H9 (cell line): ENCODE measurements around the gene CIDEC. TPM values are rescaled to one million over a fixed set of nuclear protein-coding genes. Genes with fewer than 3 reads are reported as not detected.

Experiments
- DNase-seq: peaks from one replicate; pipeline ENCODE4 v3.0.0-alpha.2; 2017
- H2AFZ ChIP-seq: one replicate; pipeline ENCODE4 v1.6.1; 2013; ENCODE audit warnings: mild to moderate bottlenecking, low read length, control low read depth, moderate library complexity
- H2AK5ac ChIP-seq: 2 replicates; pipeline ENCODE4 v1.6.1; 2013; ENCODE audit warnings: low read length, control low read depth, mixed read lengths; ENCODE audit not compliant: insufficient read length
- H2BK120ac ChIP-seq: one replicate; pipeline ENCODE4 v1.6.1; 2013; ENCODE audit warnings: low read depth, mild to moderate bottlenecking, low read length, control low read depth, inconsistent platforms; ENCODE audit not compliant: poor library complexity, severe bottlenecking
- H2BK12ac ChIP-seq: 2 replicates; pipeline ENCODE4 v1.6.1; 2013; ENCODE audit warnings: low read length, control low read depth, mixed read lengths, low read depth; ENCODE audit not compliant: insufficient read length
- H2BK15ac ChIP-seq: 2 replicates; pipeline ENCODE4 v1.6.1; 2013; ENCODE audit warnings: low read depth, low read length, control low read depth
- H2BK20ac ChIP-seq: one replicate; pipeline ENCODE4 v1.6.1; 2013; ENCODE audit warnings: low read depth, mild to moderate bottlenecking, low read length, control low read depth, inconsistent platforms; ENCODE audit not compliant: poor library complexity, severe bottlenecking
- H2BK5ac ChIP-seq: 2 replicates; pipeline ENCODE4 v1.6.1; 2013; ENCODE audit warnings: low read length, control low read depth, mixed read lengths; ENCODE audit not compliant: insufficient read length
- H3K14ac ChIP-seq: 2 replicates; pipeline ENCODE4 v1.6.1; 2013; ENCODE audit warnings: low read length, control low read depth; ENCODE audit not compliant: insufficient read depth
- H3K18ac ChIP-seq: 2 replicates; pipeline ENCODE4 v1.6.1; 2013; ENCODE audit warnings: low read depth, mild to moderate bottlenecking, mixed read lengths, low read length, control low read depth; ENCODE audit not compliant: insufficient read length
- H3K23ac ChIP-seq: 2 replicates; pipeline ENCODE4 v1.6.1; 2013; ENCODE audit warnings: low read length, control low read depth, mixed read lengths, low read depth; ENCODE audit not compliant: insufficient read length
- H3K23me2 ChIP-seq: 2 replicates; pipeline ENCODE4 v1.6.1; 2013; ENCODE audit warnings: low read depth, mild to moderate bottlenecking, mixed read lengths, low read length, control low read depth; ENCODE audit not compliant: insufficient read length, poor library complexity, severe bottlenecking
- H3K27ac ChIP-seq: 2 replicates; pipeline ENCODE4 v1.5.1; 2013; ENCODE audit warnings: low read length, control low read depth, mixed read lengths, low read depth; ENCODE audit not compliant: insufficient read length
- H3K27me3 ChIP-seq: 2 replicates; pipeline ENCODE4 v1.6.1; 2013; ENCODE audit warnings: low read length, control low read depth, inconsistent platforms; ENCODE audit not compliant: insufficient read depth
- H3K4ac ChIP-seq: 2 replicates; pipeline ENCODE4 v1.6.1; 2013; ENCODE audit warnings: low read depth, mild to moderate bottlenecking, control low read depth, inconsistent platforms, low read length, moderate library complexity
- H3K4me1 ChIP-seq: 2 replicates; pipeline ENCODE4 v1.6.1; 2013; ENCODE audit warnings: low read length, control low read depth, inconsistent platforms; ENCODE audit not compliant: insufficient read depth
- H3K4me2 ChIP-seq: 2 replicates; pipeline ENCODE4 v1.6.1; 2013; ENCODE audit warnings: low read length, control low read depth, mixed read lengths; ENCODE audit not compliant: insufficient read length, insufficient read depth
- H3K56ac ChIP-seq: 2 replicates; pipeline ENCODE4 v1.6.1; 2013; ENCODE audit warnings: low read depth, mild to moderate bottlenecking, mixed read lengths, low read length, control low read depth; ENCODE audit not compliant: insufficient read length
- H3K79me1 ChIP-seq: 2 replicates; pipeline ENCODE4 v1.6.1; 2013; ENCODE audit warnings: low read depth, mild to moderate bottlenecking, moderate library complexity, low read length, control low read depth, inconsistent platforms; ENCODE audit not compliant: insufficient read depth, poor library complexity, severe bottlenecking
- H3K79me2 ChIP-seq: 2 replicates; pipeline ENCODE4 v1.6.1; 2013; ENCODE audit warnings: low read length, control low read depth, inconsistent platforms; ENCODE audit not compliant: insufficient read depth
- H3K9ac ChIP-seq: 2 replicates; pipeline ENCODE4 v1.6.1; 2013; ENCODE audit warnings: low read length, control low read depth, mixed read lengths; ENCODE audit not compliant: insufficient read length; ENCODE audit errors: extremely low read depth
- H3K9me3 ChIP-seq: one replicate; pipeline ENCODE4 v1.6.1; 2013; ENCODE audit warnings: low read depth, low read length, inconsistent platforms; ENCODE audit not compliant: control insufficient read depth
- H3T11ph ChIP-seq: one replicate; pipeline ENCODE4 v1.6.1; 2013; ENCODE audit warnings: mild to moderate bottlenecking, low read length, control low read depth, inconsistent platforms
- H4K20me1 ChIP-seq: one replicate; pipeline ENCODE4 v1.6.1; 2013; ENCODE audit not compliant: control insufficient read depth, insufficient read length, insufficient read depth
- H4K5ac ChIP-seq: 2 replicates; pipeline ENCODE4 v1.6.1; 2013; ENCODE audit warnings: low read depth, mild to moderate bottlenecking, mixed read lengths, low read length, control low read depth; ENCODE audit not compliant: insufficient read length
- H4K8ac ChIP-seq: replicated peaks from 2 replicates; pipeline ENCODE4 v1.6.1; 2013; ENCODE audit warnings: low read length, control low read depth, mixed read lengths, low read depth; ENCODE audit not compliant: insufficient read length
- H4K91ac ChIP-seq: 2 replicates; pipeline ENCODE4 v1.6.1; 2013; ENCODE audit warnings: low read depth, mild to moderate bottlenecking, moderate library complexity, mixed read lengths, low read length, control low read depth; ENCODE audit not compliant: insufficient read length
- H3K27ac Mint-ChIP-seq, 3 experiments: 2 replicates in 2 of 3; 3 replicates in 1 of 3; pipeline ENCODE4 v1.8.0; 2020 to 2021; ENCODE audit warnings: mixed read lengths in 3 of 3, mild to moderate bottlenecking in 1 of 3, moderate library complexity in 1 of 3
- H3K27me3 Mint-ChIP-seq: 2 replicates; pipeline ENCODE4 v1.8.0; 2021; ENCODE audit warnings: low read depth, mild to moderate bottlenecking, moderate library complexity, mixed read lengths
- H3K36me3 Mint-ChIP-seq, 3 experiments: 2 replicates in 2 of 3; 3 replicates in 1 of 3; pipeline ENCODE4 v1.8.0; 2020 to 2021; ENCODE audit warnings: low read depth in 3 of 3, mixed read lengths in 3 of 3; ENCODE audit not compliant: insufficient read depth in 1 of 3
- H3K4me1 Mint-ChIP-seq, 2 experiments: 2 replicates each; pipeline ENCODE4 v1.8.0; 2020; ENCODE audit warnings: mixed read lengths in 2 of 2
- H3K4me3 Mint-ChIP-seq, 2 experiments: 2 replicates in 1 of 2; 3 replicates in 1 of 2; pipeline ENCODE4 v1.8.0; 2020 to 2021; ENCODE audit warnings: mild to moderate bottlenecking in 2 of 2, mixed read lengths in 2 of 2, moderate library complexity in 1 of 2
- H3K9me3 Mint-ChIP-seq, 2 experiments: 2 replicates in 1 of 2; 3 replicates in 1 of 2; pipeline ENCODE4 v1.8.0; 2020; ENCODE audit warnings: mild to moderate bottlenecking in 2 of 2, mixed read lengths in 2 of 2, moderate library complexity in 1 of 2
- WGBS: extraction: QIAGEN DNeasy Blood & Tissue Kit; methylation state at CpG from one replicate; pipeline ENCODE4 v1.1.7; 2013; ENCODE audit warnings: missing lambda C conversion rate, low lambda C conversion rate, mixed read lengths; ENCODE audit not compliant: insufficient read length; ENCODE audit errors: extremely low coverage; 5-methylcytosine and 5-hydroxymethylcytosine counted together
- total RNA-seq: library from RNA; stranded (reverse); gene quantifications from 2 replicates; pipeline ENCODE4 v1.2.1, GENCODE V29; 2021
- TF ChIP-seq, protein P1 (sequence below): fragments of 200-600 bp; sonication (generic); conservative IDR thresholded peaks from 3 replicates; pipeline ENCODE4 v1.8.0; 2021; ENCODE audit warnings: antibody characterized with exemption, mild to moderate bottlenecking

The CIDEC gene
- total RNA-seq, 1 experiment from 2014 or later, result not detected

DNA sequence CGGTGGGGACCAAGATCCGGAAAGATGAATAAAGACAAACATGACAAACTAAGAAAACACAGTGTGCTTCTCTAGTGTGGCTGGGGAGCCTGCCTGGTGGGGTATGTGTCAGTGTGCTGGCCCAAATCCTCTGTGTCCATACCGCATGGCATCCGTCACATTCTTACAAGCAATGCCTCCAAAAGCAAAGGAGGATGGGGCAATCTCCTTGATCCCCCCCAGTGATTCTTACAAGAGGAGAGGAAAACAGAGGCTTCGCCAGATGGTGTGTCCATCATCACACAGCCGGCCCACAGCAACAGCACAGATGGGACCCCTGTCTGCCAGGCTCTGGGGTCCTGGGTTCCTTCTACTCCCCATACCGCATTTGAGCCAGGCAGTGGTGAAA is 36.3 kb upstream of the CIDEC start:
- no peak overlapping the region for H2BK20ac ChIP-seq
- Mint-ChIP-seq H3K27ac (no peak overlapping the region), H3K4me3 (peak overlapping the region; percentile 70 to 80), H3K36me3 (peaks cover 0 to 5% (median 0%) of the 10 kb centered on the region in 3 experiments; a peak in 1 of 7 replicates), H3K27me3 (peaks cover 17% of the 10 kb centered on the region), H3K4me1 (peaks cover 15 to 27% of the 10 kb centered on the region in 2 experiments), H3K9me3 (no peaks in the 10 kb centered on the region; a peak in 2 of 5 replicates)
- no peak overlapping the region for H3K18ac ChIP-seq
- H3K79me2 ChIP-seq, result no peaks in the 10 kb centered on the region
- H3K9ac ChIP-seq, result no peak overlapping the region
- no peak overlapping the region for H2BK5ac ChIP-seq
- no peak overlapping the region for H2BK120ac ChIP-seq
- no peak overlapping the region for H2BK15ac ChIP-seq
- WGBS, result no CpG with 5 or more reads among the region's 7 CpGs
- H3K4me1 ChIP-seq, result peaks cover 4% of the 10 kb centered on the region; the same call in 1 of the 2 replicates
- H3K14ac ChIP-seq, result no peak overlapping the region
- H3K27ac ChIP-seq, result no peak overlapping the region
- no peak overlapping the region for H3K56ac ChIP-seq
- H2AK5ac ChIP-seq, result no peak overlapping the region
- no peak overlapping the region for H4K8ac ChIP-seq
- DNase-seq, result no peak
- H3T11ph ChIP-seq, result no peak overlapping the region
- H2BK12ac ChIP-seq, result no peak overlapping the region
- peaks cover 15% of the 10 kb centered on the region for H3K23me2 ChIP-seq
- peak overlapping the region; percentile 76 for H3K4me2 ChIP-seq
- H4K5ac ChIP-seq, result no peak overlapping the region
- no peak overlapping the region for H3K23ac ChIP-seq
- H3K4ac ChIP-seq, result no peak overlapping the region
- H4K91ac ChIP-seq, result no peak overlapping the region
- no peak overlapping the region for H2AFZ ChIP-seq
- TF ChIP-seq, protein P1, sequence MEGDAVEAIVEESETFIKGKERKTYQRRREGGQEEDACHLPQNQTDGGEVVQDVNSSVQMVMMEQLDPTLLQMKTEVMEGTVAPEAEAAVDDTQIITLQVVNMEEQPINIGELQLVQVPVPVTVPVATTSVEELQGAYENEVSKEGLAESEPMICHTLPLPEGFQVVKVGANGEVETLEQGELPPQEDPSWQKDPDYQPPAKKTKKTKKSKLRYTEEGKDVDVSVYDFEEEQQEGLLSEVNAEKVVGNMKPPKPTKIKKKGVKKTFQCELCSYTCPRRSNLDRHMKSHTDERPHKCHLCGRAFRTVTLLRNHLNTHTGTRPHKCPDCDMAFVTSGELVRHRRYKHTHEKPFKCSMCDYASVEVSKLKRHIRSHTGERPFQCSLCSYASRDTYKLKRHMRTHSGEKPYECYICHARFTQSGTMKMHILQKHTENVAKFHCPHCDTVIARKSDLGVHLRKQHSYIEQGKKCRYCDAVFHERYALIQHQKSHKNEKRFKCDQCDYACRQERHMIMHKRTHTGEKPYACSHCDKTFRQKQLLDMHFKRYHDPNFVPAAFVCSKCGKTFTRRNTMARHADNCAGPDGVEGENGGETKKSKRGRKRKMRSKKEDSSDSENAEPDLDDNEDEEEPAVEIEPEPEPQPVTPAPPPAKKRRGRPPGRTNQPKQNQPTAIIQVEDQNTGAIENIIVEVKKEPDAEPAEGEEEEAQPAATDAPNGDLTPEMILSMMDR, result no peak
- H3K79me1 ChIP-seq, result no peaks in the 10 kb centered on the region
- H4K20me1 ChIP-seq, result no peaks in the 10 kb centered on the region
- no peaks in the 10 kb centered on the region; the same call in 1 of the 2 replicates for H3K27me3 ChIP-seq
- no peaks in the 10 kb centered on the region for H3K9me3 ChIP-seq
